ENCODE results near the gene CCNY.

The CCNY gene

DNA sequence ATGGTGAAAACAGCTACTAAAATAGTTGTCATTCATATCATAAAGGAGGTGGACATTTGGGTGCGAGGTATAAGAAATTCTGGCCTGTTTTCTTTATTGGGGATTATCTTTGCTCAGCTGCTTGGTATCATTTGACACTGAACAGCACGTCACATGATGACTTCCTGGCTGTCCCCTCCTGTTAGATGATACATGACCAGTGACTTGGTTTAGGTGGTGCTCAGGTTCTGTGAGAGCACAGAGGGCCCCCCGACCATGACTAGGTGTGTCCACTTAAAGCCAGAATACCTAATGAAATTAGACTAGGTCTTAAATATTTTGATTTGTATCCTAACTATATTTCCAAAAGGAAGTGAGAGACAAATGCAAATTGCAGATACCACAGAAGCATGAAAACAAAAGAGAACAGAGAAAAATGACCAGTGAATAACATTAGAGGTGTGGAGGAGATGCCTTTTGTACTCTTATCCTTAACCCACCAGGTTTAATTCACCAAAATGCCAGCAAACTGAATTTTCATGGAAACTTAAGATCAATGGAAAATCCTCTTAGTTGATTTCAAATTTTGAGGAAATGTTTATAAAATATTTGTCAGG lies 218.2 kb downstream of the CCNY start:
- DNase-seq (ENCODE audit: low read depth, low spot score) = no peak

- DNase-seq (ENCODE audit: low read depth, low spot score) = no peak
Measured at GRCh38 chr10:35555962-35556930, 219.9 kb downstream of the CCNY start.

GRCh38 chr10:35558276-35558675 lies 222.0 kb downstream of the CCNY start:
- no peak for DNase-seq (ENCODE audit: low read depth, low spot score)

DNA sequence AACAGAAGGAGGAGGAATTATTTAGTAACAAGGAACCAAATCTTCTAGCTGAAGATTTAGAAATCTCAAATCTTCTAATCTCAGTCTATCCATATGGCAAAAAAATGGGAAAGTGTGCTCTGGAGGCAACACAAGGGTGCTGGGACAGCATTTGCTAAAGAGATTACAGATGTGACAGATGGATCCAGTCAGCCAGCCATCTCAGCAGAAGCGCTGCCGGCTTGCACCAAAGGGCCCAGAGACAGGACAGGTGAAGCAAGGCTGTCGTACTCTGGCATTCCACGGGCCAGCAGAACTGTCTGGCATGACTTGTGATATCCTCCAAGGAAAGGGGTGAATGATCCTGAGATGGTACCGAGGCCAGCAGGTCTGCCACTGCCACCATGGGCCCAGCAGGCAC lies 223.1 kb downstream of the CCNY start:
- no peak for DNase-seq (ENCODE audit: low read depth, low spot score)

- DNase-seq (ENCODE audit: low read depth, low spot score) = no peak
Measured at GRCh38 chr10:35561715-35562114, 225.4 kb downstream of the CCNY start.

- DNase-seq (ENCODE audit: low read depth, low spot score) = no peak
Measured at GRCh38 chr10:35562427-35562826, 226.1 kb downstream of the CCNY start.

GRCh38 chr10:35563261-35563891 lies 227.1 kb downstream of the CCNY start:
- DNase-seq (ENCODE audit: low read depth, low spot score) = no peak

DNA sequence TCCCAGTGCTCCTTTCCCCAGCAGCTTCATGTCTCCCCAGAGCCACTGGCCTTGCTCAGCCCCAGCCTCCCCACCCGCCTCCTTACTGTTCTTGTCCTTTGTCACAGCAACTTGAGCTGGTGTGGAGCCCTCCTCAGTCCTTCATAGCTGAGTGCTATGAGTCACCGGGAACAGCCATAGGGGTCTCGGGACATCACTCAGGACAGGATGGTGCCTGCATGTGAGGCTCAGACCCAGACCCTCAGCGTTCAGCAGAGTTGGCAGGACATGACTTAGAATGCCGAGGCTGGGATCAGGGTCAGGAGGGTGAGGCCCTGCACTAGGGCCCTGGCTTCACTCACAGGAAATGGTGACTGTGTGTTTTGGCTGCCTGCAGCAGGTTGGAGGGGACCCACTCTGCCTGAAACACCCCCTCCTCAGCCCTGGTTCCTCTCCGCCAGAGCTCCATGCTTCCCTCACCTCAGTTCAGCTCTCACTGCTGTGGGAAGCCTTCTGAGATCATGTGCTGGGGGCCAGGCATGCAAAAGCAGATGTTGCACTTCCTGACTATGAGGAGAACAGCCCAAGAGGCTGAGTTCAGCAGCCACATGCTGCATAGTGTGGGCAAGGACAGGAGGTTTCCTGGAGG lies 228.1 kb downstream of the CCNY start:
- no peak for DNase-seq (ENCODE audit: low read depth, low spot score)

DNA sequence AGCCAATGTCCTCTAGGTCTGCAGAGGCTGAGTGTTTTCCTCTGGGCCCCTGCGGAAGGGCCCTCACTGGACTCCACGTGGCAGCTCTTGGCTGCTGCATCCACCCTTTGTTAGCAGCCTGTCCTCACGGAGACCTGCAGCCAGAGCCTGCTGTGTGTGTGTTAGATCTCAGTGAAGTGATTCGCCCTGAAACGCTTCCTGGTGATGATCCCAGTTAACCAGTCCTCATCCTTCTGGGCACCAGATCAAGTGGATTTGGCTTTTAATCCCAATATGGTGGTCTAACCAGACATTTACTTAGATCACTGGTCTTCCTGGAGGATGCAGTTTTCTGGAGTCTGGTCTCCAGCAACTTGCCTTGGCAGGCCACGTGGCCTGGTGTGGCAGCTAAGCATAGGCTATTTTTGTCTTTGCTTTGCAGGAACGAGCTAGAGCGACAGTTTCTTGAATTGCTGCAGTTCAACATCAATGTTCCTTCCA lies 229.3 kb downstream of the CCNY start:
- no peak for DNase-seq (ENCODE audit: low read depth, low spot score)

- no peak for DNase-seq (ENCODE audit: low read depth, low spot score)
Measured at GRCh38 chr10:35567951-35568350, 231.6 kb downstream of the CCNY start.

- DNase-seq (ENCODE audit: low read depth, low spot score) = no peak
Measured at GRCh38 chr10:35568483-35569015, 232.2 kb downstream of the CCNY start.

- DNase-seq (ENCODE audit: low read depth, low spot score) = no peak
Measured at GRCh38 chr10:35569111-35569707, 232.9 kb downstream of the CCNY start.

GRCh38 chr10:35569836-35570235 lies 233.5 kb downstream of the CCNY start:
- DNase-seq (ENCODE audit: low read depth, low spot score) = no peak

DNA sequence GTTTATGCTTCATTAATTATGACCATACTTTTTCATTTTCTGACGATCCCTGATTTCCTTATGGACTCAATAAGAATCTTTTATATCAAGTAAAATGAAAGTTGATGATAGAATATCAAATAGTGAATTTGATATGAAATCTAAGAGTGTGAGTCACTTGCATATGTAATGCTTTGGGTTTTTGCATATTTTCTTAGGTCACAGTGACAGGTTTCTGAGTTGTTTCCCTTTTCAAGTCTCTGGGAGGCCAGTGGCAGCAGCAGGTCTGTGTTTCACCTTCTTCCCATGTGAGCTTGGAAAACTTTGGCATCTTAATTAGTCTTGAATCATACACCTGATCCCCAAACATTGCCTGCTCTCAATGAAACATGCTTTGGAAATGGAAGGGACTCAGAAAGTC lies 234.1 kb downstream of the CCNY start:
- DNase-seq (ENCODE audit: low read depth, low spot score) = no peak

- DNase-seq (ENCODE audit: low read depth, low spot score) = no peak
Measured at GRCh38 chr10:35572583-35572982, 236.3 kb downstream of the CCNY start.

DNA sequence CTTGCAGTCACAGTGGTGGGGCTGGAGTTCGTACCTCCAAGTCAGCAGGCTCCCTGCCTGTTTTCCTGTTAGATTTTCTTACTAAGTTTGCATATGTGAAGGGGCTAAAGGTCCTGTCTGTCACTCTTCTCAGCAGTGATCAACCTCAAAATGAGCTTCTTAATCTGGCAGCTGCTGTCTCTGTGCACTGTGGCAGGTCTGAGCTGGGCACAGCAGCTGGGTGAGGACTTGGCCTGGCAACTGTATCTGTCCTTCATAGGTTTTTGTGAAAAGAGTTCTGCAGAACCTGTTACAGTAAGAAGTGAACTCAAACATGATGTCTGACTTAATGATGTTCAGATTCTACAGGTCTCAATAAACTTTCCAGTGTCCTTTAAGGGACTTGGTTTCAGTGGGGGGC lies 237.5 kb downstream of the CCNY start:
- no peak for DNase-seq (ENCODE audit: low read depth, low spot score)

GRCh38 chr10:35574924-35575352 lies 238.6 kb downstream of the CCNY start:
- no peak for DNase-seq (ENCODE audit: low read depth, low spot score)

DNA sequence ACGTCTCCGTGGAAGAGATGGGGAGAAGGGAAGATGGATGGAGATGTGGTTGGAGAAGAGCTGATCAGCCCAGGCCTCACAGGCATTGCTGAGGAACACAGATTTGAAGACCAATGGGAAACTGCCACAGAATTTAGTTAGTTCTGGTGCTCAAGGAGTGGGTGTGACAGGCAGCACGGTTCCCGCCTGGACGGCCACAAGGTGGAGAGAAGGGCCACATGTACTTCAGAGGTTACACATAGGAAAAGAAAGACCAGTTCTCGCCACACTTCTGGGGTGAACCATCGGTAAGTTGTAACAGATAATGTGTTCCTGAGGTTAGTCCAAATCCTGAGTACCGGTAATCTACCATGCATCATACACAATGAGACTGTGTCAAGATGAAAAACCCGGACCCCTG lies 239.3 kb downstream of the CCNY start:
- no peak for DNase-seq (ENCODE audit: low read depth, low spot score)

GRCh38 chr10:35576730-35577129 lies 240.4 kb downstream of the CCNY start:
- DNase-seq (ENCODE audit: low read depth, low spot score) = no peak

GRCh38 chr10:35577926-35578617 lies 241.8 kb downstream of the CCNY start:
- no peak for DNase-seq (ENCODE audit: low read depth, low spot score)

DNA sequence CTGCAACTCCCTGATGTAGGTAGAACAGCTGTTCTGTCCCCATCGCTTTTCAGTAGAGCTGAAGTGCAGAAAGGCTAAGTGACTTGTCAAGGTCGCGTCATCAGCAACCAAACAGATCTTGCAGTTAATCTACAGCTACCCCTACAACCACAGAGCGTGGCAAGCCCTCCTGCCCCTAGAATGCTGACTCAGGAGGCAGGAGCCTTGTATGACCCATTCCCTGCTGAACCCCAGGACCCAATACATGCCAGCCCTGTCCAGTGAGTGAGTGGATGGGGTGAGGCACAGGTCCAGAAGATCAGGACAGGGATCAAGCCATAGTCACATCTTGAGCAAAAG lies 242.3 kb downstream of the CCNY start:
- DNase-seq (ENCODE audit: low read depth, low spot score) = no peak

Data from activated naive CD8-positive, alpha-beta T cell treated with anti-CD3 and anti-CD28 coated beads, Interleukin-2, amount 50 U/mL, for 16 hours (primary cell).